ENCODE results near the gene MYOD1. TPM values are rescaled to one million over a fixed set of nuclear protein-coding genes. Genes with fewer than 3 reads are reported as not detected.

The MYOD1 gene
- total RNA-seq, 2 donors from 2014 or later, result 0.28 TPM; not detected in 1

DNA sequence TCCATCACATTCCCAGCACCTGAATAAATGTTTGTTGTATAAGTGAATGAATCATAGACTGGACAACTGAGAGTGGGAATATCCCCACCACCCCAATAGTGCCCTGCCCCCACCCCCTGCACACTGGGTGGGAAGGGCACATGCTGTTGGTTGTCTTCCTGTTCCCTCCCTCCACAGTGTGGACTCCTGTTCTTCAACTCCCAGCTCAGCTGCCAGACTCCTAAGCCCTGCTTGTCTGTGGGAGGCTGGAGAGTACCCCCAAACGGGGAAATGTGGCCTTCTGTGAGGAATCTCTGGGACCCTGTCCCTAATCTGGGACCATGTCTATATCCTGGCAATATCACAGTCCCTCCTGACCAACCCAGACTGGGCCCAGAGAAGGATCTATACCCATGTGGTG, 5.5 kb upstream of the MYOD1 start:
- Histone ChIP-seq H3K4me1 (replicated peaks) (no peaks in the 10 kb centered on the region), H3K27ac (no peak overlapping the region), H3K9me3 (no peaks in the 10 kb centered on the region), H3K4me3 (no peak overlapping the region), H3K27me3 (replicated peaks; ENCODE audit: insufficient read depth) (peaks cover 13% of the 10 kb centered on the region), H3K36me3 (no peaks in the 10 kb centered on the region)
- TF ChIP-seq POLR2AphosphoS5 (IDR thresholded peaks at IDR 0.05), result no peak
- TF ChIP-seq, protein P1, sequence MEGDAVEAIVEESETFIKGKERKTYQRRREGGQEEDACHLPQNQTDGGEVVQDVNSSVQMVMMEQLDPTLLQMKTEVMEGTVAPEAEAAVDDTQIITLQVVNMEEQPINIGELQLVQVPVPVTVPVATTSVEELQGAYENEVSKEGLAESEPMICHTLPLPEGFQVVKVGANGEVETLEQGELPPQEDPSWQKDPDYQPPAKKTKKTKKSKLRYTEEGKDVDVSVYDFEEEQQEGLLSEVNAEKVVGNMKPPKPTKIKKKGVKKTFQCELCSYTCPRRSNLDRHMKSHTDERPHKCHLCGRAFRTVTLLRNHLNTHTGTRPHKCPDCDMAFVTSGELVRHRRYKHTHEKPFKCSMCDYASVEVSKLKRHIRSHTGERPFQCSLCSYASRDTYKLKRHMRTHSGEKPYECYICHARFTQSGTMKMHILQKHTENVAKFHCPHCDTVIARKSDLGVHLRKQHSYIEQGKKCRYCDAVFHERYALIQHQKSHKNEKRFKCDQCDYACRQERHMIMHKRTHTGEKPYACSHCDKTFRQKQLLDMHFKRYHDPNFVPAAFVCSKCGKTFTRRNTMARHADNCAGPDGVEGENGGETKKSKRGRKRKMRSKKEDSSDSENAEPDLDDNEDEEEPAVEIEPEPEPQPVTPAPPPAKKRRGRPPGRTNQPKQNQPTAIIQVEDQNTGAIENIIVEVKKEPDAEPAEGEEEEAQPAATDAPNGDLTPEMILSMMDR (IDR thresholded peaks at IDR 0.05), result no peak
- no peak for TF ChIP-seq POLR2A (IDR thresholded peaks at IDR 0.05)
- DNase-seq (ENCODE audit: low spot score), result no peak
- intact Hi-C loops (cut with DNase I), result no loop called here
- WGBS, result 0% methylated on average over 1 of the region's 1 CpG

DNA sequence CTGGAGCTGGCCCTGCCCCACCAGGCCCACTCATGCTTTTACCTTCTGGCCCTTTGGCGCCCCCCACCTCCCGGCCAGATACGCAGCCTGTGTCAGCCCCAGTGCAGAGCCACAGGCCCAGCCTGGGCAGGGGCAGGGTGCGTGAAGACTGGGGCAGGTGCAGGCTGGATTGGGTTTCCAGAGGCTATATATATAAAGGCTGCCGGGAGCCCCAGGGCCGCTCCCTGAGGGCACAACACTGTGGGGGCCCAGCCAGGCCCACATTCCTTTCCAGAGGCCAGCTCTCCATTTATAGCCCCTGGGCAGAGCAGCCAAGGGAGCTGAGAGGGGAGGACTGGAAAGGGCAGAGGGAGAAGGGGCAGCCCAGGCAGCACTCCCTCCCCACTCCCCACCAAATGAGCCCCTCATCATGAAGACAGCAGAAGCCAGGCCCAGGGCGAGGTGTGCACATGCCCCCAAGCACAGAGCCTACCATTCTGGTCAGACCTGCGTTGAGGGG, 5.0 kb upstream of the MYOD1 start:
- intact Hi-C loops (cut with DNase I), result no loop called here
- H3K36me3 ChIP-seq, result no peaks in the 10 kb centered on the region
- no peak overlapping the region for H3K4me3 ChIP-seq
- WGBS, result 36% methylated on average over 6 of the region's 8 CpGs
- no peak for TF ChIP-seq POLR2A (IDR thresholded peaks at IDR 0.05)
- no peak for TF ChIP-seq POLR2AphosphoS5 (IDR thresholded peaks at IDR 0.05)
- TF ChIP-seq, protein P1 (IDR thresholded peaks at IDR 0.05), result no peak
- H3K4me1 ChIP-seq (replicated peaks), result peaks cover 3% of the 10 kb centered on the region
- H3K27me3 ChIP-seq (replicated peaks; ENCODE audit: insufficient read depth), result peaks cover 16% of the 10 kb centered on the region
- H3K9me3 ChIP-seq, result no peaks in the 10 kb centered on the region
- no peak for DNase-seq (ENCODE audit: low spot score)
- no peak overlapping the region for H3K27ac ChIP-seq

DNA sequence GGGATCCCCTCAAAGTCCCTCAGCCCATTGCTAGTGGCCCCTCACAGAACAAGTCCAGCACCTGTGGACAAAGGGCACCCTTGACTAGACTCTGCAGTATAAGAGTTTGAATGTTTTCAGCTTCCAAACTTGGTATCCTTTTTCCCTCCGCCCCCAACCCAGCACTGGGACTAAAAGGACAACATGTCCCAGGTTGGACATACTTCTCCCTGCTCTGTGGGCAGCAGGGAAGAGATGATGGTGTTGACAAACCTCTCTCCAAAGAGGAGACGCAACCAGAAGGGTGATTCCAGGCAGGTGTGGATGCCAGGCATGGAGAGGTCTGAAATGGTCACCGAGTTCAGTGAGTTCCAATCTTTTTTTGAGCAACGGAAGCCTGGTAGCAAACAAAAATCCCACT, 4.5 kb upstream of the MYOD1 start:
- WGBS, result 66% methylated on average over 4 of the region's 4 CpGs
- no peak overlapping the region for H3K27ac ChIP-seq
- H3K4me1 ChIP-seq (replicated peaks), result peaks cover 3% of the 10 kb centered on the region
- no peak overlapping the region for H3K4me3 ChIP-seq
- H3K36me3 ChIP-seq, result no peaks in the 10 kb centered on the region
- H3K9me3 ChIP-seq, result no peaks in the 10 kb centered on the region
- TF ChIP-seq POLR2A (IDR thresholded peaks at IDR 0.05) (no peak), POLR2AphosphoS5 (IDR thresholded peaks at IDR 0.05) (no peak)
- TF ChIP-seq, protein P1 (IDR thresholded peaks at IDR 0.05), result no peak
- DNase-seq (ENCODE audit: low spot score), result no peak
- intact Hi-C loops (cut with DNase I), result no loop called here
- peaks cover 21% of the 10 kb centered on the region for H3K27me3 ChIP-seq (replicated peaks; ENCODE audit: insufficient read depth)

DNA sequence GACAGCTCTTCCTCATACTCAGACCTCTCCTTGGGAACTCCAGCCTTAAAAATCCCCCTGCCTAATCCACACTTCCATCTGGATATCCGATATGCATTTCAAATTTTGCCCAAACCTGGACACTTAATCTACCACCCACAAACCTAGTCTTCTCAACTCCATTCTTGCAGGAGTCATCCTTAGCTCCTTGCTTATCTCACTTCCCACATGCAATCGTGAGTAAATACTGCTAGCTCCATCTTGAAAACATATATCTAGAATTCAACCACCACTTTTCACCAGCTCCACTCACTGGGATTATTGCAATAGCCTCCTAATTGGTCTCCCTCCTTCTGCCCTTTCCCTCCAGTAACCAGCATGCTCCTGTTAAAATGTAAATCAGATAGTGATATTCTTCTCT, 2.6 kb upstream of the MYOD1 start:
- intact Hi-C loops (cut with DNase I), result no loop called here
- H3K36me3 ChIP-seq, result no peaks in the 10 kb centered on the region
- TF ChIP-seq POLR2A (IDR thresholded peaks at IDR 0.05) (no peak), POLR2AphosphoS5 (IDR thresholded peaks at IDR 0.05) (no peak)
- TF ChIP-seq, protein P1 (IDR thresholded peaks at IDR 0.05), result no peak
- H3K27ac ChIP-seq, result no peak overlapping the region
- H3K9me3 ChIP-seq, result no peaks in the 10 kb centered on the region
- no peak for DNase-seq (ENCODE audit: low spot score)
- no peak overlapping the region for H3K4me3 ChIP-seq
- H3K27me3 ChIP-seq (replicated peaks; ENCODE audit: insufficient read depth), result peaks cover 37% of the 10 kb centered on the region
- peaks cover 3% of the 10 kb centered on the region for H3K4me1 ChIP-seq (replicated peaks)
- WGBS, result 86% methylated on average over 2 of the region's 2 CpGs

DNA sequence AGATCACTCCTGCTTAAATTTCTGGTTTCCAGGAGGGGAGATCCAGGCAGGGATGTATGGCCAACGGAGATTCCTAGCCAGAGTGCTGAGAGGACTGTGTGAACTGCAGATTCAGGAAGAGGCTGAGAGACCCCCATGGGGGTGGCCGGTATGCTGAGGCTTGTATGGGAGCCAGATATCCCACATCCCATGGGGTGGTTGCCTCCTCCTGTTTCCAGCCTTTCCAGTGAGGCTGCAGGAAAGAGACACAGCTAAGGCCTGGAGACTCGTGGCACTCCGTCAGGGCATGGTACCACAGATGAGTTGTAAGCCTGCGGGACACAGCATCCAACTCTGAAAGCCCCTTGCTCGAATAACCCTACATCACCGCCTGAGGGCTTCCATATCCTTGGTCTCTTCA, 1.4 kb upstream of the MYOD1 start:
- Histone ChIP-seq H3K4me3 (no peak overlapping the region), H3K27ac (no peak overlapping the region), H3K36me3 (no peaks in the 10 kb centered on the region), H3K27me3 (replicated peaks; ENCODE audit: insufficient read depth) (peaks cover 44% of the 10 kb centered on the region), H3K9me3 (no peaks in the 10 kb centered on the region), H3K4me1 (replicated peaks) (peaks cover 3% of the 10 kb centered on the region)
- DNase-seq (ENCODE audit: low spot score), result no peak
- WGBS, result 63% methylated on average over 7 of the region's 7 CpGs
- TF ChIP-seq POLR2AphosphoS5 (IDR thresholded peaks at IDR 0.05) (no peak), POLR2A (IDR thresholded peaks at IDR 0.05) (no peak)
- TF ChIP-seq, protein P1 (IDR thresholded peaks at IDR 0.05), result no peak
- intact Hi-C loops (cut with DNase I), result no loop called here
